ENCODE data around the gene OR1E1. TPM values are rescaled to one million over a fixed set of nuclear protein-coding genes. Genes with fewer than 3 reads are reported as not detected.
"Not testable (repeated sequence)": the region's sequence is repeated elsewhere in the genome, so short reads cannot be mapped to it uniquely, and the experiment has no call there.

The OR1E1 gene, protein sequence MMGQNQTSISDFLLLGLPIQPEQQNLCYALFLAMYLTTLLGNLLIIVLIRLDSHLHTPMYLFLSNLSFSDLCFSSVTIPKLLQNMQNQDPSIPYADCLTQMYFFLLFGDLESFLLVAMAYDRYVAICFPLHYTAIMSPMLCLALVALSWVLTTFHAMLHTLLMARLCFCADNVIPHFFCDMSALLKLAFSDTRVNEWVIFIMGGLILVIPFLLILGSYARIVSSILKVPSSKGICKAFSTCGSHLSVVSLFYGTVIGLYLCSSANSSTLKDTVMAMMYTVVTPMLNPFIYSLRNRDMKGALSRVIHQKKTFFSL
- total RNA-seq: not detected

DNA sequence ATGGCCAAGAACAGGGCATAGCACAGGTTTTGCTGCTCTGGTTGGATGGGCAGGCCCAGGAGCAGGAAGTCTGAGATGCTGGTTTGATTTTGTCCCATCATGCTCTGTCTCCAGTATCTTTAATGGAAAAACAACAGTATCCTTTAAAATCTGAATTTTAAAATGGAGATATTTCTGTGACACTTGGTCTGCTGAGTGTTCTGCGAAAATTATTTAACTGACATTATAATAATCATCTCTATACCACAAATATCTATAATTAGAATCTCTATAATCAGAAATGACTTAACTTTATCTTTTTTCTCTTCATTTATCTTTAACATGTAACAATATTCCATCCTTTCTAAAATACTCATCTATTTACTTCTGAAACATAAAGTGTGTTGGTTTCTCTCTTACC is at the start of gene OR1E1:
OR1E1 (minus strand) TSS at position 101 of the 400 bp plus-strand sequence; CDS start at position 101, 0 bp downstream.
- ATAC-seq (no peak), DNase-seq (no peak)
- intact Hi-C loops (cut with DNase I; ENCODE audit: low total_unique reads): no loop called here
- TF ChIP-seq, protein P1, sequence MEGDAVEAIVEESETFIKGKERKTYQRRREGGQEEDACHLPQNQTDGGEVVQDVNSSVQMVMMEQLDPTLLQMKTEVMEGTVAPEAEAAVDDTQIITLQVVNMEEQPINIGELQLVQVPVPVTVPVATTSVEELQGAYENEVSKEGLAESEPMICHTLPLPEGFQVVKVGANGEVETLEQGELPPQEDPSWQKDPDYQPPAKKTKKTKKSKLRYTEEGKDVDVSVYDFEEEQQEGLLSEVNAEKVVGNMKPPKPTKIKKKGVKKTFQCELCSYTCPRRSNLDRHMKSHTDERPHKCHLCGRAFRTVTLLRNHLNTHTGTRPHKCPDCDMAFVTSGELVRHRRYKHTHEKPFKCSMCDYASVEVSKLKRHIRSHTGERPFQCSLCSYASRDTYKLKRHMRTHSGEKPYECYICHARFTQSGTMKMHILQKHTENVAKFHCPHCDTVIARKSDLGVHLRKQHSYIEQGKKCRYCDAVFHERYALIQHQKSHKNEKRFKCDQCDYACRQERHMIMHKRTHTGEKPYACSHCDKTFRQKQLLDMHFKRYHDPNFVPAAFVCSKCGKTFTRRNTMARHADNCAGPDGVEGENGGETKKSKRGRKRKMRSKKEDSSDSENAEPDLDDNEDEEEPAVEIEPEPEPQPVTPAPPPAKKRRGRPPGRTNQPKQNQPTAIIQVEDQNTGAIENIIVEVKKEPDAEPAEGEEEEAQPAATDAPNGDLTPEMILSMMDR (IDR thresholded peaks at IDR 0.05 in 4 of 5, conservative IDR thresholded peaks at IDR 0.05 in 1 of 5): no peak
- TF ChIP-seq POLR2A (IDR thresholded peaks at IDR 0.05): no peak
- in situ Hi-C loops (cut with MboI; ENCODE audit: low sequenced_read_pairs in 4 of 4): no loop called here
- Histone ChIP-seq H3K9me3 (no peaks in the 10 kb centered on the region), H3K4me1 (no peaks in the 10 kb centered on the region), H3K4me3 (no peak within 1 kb of the TSS), H3K27ac (no peak within 1 kb of the TSS), H3K27me3 (no peaks in the 10 kb centered on the region), H3K36me3 (no peaks in the 10 kb centered on the region)

DNA sequence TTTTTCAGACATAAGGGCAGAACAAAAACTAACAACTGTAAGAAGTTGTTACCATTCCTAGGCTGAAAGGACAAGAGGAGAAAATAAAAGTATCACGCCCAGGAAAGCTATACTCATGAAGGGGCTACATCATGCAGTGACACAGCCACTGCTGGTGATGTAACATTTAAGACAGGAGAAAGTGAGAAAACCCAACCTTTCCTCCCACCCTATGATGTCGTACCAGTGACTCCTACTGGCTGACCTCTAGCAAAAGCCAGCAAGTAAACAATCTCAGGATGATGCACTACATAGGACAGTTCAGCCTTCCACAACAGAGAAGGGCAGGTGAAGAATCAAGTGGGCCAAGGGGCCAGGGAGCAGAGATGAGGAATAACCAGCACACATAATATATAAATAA is 49.4 kb upstream of the OR1E1 start:
- TF ChIP-seq, protein P1 (IDR thresholded peaks at IDR 0.05 in 4 of 5, conservative IDR thresholded peaks at IDR 0.05 in 1 of 5): no peak
- no peak for TF ChIP-seq POLR2A (IDR thresholded peaks at IDR 0.05)
- in situ Hi-C loops (cut with MboI; ENCODE audit: low sequenced_read_pairs in 4 of 4): no loop called here
- H3K27me3 ChIP-seq: no peaks in the 10 kb centered on the region
- no peaks in the 10 kb centered on the region for H3K4me1 ChIP-seq
- H3K4me3 ChIP-seq: no peak overlapping the region
- ATAC-seq (no peak), DNase-seq (no peak)
- intact Hi-C loops (cut with DNase I; ENCODE audit: low total_unique reads): no loop called here
- H3K27ac ChIP-seq: no peak overlapping the region
- no peaks in the 10 kb centered on the region for H3K9me3 ChIP-seq
- H3K36me3 ChIP-seq: no peaks in the 10 kb centered on the region

DNA sequence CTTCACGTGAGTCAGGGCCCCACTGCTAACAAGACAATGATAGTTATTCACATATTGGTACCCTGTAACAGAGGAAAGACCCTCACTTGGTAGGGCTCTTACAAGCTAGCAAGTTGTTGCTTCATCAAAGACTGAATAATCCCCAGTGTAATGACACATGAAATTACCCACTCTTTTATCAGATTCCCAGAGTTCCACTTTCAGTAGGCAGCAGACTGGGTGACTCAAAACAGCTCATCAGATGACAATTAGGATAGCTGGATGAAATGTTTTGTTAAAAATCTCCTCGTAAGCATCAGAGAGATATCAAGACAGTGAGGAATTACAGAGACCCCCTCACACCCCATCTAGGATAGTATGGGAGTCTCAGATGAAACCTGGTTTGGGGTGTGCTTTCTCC is 42.2 kb upstream of the OR1E1 start:
- no peaks in the 10 kb centered on the region for H3K9me3 ChIP-seq
- DNase-seq (no peak), ATAC-seq (no peak)
- in situ Hi-C loops (cut with MboI; ENCODE audit: low sequenced_read_pairs in 4 of 4): no loop called here
- no peak overlapping the region for H3K4me3 ChIP-seq
- no peaks in the 10 kb centered on the region for H3K4me1 ChIP-seq
- no peaks in the 10 kb centered on the region for H3K36me3 ChIP-seq
- no peaks in the 10 kb centered on the region for H3K27me3 ChIP-seq
- intact Hi-C loops (cut with DNase I; ENCODE audit: low total_unique reads): no loop called here
- TF ChIP-seq, protein P1 (IDR thresholded peaks at IDR 0.05 in 4 of 5, conservative IDR thresholded peaks at IDR 0.05 in 1 of 5): no peak
- TF ChIP-seq POLR2A (IDR thresholded peaks at IDR 0.05): no peak
- H3K27ac ChIP-seq: no peak overlapping the region

DNA sequence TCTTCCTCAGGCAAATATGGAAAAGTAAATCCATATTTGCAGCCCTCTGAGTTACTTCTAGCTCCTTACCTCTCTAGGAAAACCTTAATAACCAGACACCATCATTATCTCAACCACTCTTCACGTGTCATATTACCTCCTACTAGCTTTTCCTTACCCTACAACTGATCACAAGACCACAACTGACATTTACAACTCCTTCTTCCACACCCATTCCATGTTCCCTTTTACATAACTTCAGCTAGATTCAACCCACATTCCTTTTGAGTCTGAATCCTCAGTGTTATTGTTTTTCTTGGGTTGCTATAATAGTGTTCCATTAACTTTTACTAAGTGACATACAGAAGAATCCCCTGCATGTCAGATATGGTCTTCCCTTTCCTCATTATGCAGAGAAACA is 40.2 kb upstream of the OR1E1 start:
- no peaks in the 10 kb centered on the region for H3K9me3 ChIP-seq
- TF ChIP-seq POLR2A (IDR thresholded peaks at IDR 0.05): no peak
- TF ChIP-seq, protein P1 (IDR thresholded peaks at IDR 0.05 in 4 of 5, conservative IDR thresholded peaks at IDR 0.05 in 1 of 5): no peak
- H3K4me3 ChIP-seq: no peak overlapping the region
- no peak for DNase-seq
- no peaks in the 10 kb centered on the region for H3K4me1 ChIP-seq
- in situ Hi-C loops (cut with MboI; ENCODE audit: low sequenced_read_pairs in 4 of 4) (no loop called here), intact Hi-C loops (cut with DNase I; ENCODE audit: low total_unique reads) (no loop called here)
- no peak for ATAC-seq
- H3K27ac ChIP-seq: no peak overlapping the region
- no peaks in the 10 kb centered on the region for H3K27me3 ChIP-seq
- H3K36me3 ChIP-seq: no peaks in the 10 kb centered on the region

DNA sequence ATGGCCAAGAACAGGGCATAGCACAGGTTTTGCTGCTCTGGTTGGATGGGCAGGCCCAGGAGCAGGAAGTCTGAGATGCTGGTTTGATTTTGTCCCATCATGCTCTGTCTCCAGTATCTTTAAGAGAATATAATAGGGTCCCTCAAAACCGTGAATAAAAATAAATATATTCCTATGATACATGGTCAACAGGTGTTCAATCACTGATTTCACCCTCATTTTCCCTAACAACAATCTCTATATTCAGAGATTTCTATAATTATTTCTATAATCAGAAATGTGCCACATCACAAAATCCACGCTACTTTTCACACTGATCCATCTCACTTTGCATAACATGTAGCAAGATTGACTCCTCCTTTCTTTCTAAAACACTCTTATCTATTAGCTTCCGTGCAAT is 35.5 kb upstream of the OR1E1 start, which contains the start of gene OR1E2:
OR1E2 (minus strand) TSS at position 101 of the 400 bp plus-strand sequence; CDS start at position 101, 0 bp downstream.
- intact Hi-C loops (cut with DNase I; ENCODE audit: low total_unique reads): no loop called here
- H3K4me3 ChIP-seq: no peak within 1 kb of the TSS
- in situ Hi-C loops (cut with MboI; ENCODE audit: low sequenced_read_pairs in 4 of 4): no loop called here
- no peak within 1 kb of the TSS for H3K27ac ChIP-seq
- no peaks in the 10 kb centered on the region for H3K36me3 ChIP-seq
- ATAC-seq (no peak), DNase-seq (no peak)
- no peaks in the 10 kb centered on the region for H3K4me1 ChIP-seq
- H3K27me3 ChIP-seq: no peaks in the 10 kb centered on the region
- H3K9me3 ChIP-seq: peaks cover 0 to 7% (median 0%) of the 10 kb centered on the region in 3 donors
- TF ChIP-seq POLR2A (IDR thresholded peaks at IDR 0.05): no peak
- TF ChIP-seq, protein P1 (IDR thresholded peaks at IDR 0.05 in 4 of 5, conservative IDR thresholded peaks at IDR 0.05 in 1 of 5): no peak

DNA sequence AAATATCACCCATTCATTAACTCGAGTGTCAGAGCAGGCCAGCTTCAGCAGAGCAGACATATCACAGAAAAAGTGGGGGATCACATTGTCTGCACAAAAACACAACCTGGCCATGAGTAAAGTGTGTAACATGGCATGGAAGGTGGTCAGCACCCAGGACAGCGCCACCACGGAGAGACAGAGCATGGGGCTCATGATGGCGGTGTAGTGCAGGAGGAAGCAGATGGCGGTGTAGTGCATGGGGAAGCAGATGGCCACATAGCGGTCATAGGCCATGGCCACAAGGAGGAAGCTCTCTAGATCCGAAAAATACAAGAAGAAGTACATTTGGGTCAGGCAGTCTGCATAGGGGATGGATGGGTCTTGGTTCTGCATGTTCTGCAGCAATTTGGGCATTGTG is 35.0 kb upstream of the OR1E1 start:
- H3K27me3 ChIP-seq; intact Hi-C loops (cut with DNase I; ENCODE audit: low total_unique reads); H3K4me1 ChIP-seq; H3K4me3 ChIP-seq; ATAC-seq; H3K9me3 ChIP-seq; H3K27ac ChIP-seq; H3K36me3 ChIP-seq; in situ Hi-C loops (cut with MboI; ENCODE audit: low sequenced_read_pairs in 4 of 4); DNase-seq: not testable (repeated sequence)
